Measurements from ENCODE around the gene RPAIN. TPM values are rescaled to one million over a fixed set of nuclear protein-coding genes. Genes with fewer than 3 reads are reported as not detected.

RPAIN gene
- polyA plus RNA-seq, 3 donors, result 18.9 to 31.9 (median 20.5) TPM

DNA sequence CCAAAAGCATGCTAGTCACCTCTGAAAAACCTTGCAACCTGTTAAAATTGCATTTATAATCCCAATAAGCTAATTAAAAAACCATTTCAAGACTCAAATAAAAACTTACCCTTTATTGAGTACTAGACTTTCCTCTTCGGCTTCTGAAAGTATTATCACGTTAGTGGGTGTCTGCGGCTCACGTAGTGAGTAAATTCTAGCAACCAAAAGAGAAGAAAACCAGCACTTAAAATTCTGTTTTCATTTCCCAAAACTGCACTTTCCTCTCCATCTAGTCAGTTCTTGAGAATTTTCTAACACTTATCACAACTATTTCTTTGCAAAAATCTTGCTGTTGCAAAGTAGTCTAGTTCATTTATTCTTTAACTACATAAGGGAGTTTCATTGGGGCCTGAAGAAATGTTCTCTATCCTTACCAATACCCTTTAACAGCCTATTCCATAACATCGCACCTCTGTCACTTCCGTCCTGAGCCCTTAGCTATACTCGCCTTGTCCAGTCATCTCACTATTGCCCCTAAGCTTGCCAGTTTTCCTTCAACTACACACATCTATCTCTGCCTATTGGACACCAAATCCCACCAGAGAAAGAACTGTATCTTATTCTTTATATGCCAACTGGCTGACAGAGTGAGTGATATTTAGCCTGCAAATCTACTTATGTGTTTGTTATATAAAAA is 9.2 kb upstream of the RPAIN start:
- intact Hi-C loops (cut with micrococcal nuclease), result no loop called here
- Histone ChIP-seq H2AFZ (ENCODE audit: insufficient read depth, low read depth, low read length, poor library complexity, severe bottlenecking) (no peak overlapping the region), H3K36me3 (replicated peaks in 1 of 2; ENCODE audit: control insufficient read depth in 1 of 2, insufficient read depth in 2 of 2, low read length in 2 of 2) (peaks cover 82 to 97% of the 10 kb centered on the region in 2 donors), H4K20me1 (ENCODE audit: insufficient read depth, low read length) (peaks cover 4% of the 10 kb centered on the region), H3K27me3 (ENCODE audit: control insufficient read depth in 2 of 2, insufficient read depth in 2 of 2, low read length in 2 of 2) (no peaks in the 10 kb centered on the region), H3K79me2 (ENCODE audit: insufficient read depth, low read length) (peaks cover 17% of the 10 kb centered on the region), H3K4me2 (replicated peaks; ENCODE audit: extremely low read depth, low read length, poor library complexity, severe bottlenecking) (no peak overlapping the region), H3K27ac (ENCODE audit: low read depth in 1 of 2, low read length in 2 of 2) (no peak overlapping the region), H3K4me1 (ENCODE audit: control insufficient read depth in 1 of 2, insufficient read depth in 2 of 2, low read length in 2 of 2) (peaks cover 3 to 6% of the 10 kb centered on the region in 2 donors), H3K9me3 (replicated peaks in 1 of 2; ENCODE audit: control insufficient read depth in 1 of 2, insufficient read depth in 1 of 2, low read length in 2 of 2) (no peaks in the 10 kb centered on the region), H3K9ac (ENCODE audit: insufficient read depth, low read length, poor library complexity, severe bottlenecking) (no peak overlapping the region), H3K4me3 (replicated peaks in 1 of 3; ENCODE audit: low read depth in 2 of 3, low read length in 3 of 3) (no peak overlapping the region)
- no peak for DNase-seq
- no peak overlapping the region for H3K4me3 Mint-ChIP-seq
- peak overlapping the region in 3 of 7 donors; percentile 14 to 36 (median 17) for H3K27ac Mint-ChIP-seq
- peaks cover 40% of the 10 kb centered on the region in 2 donors for H3K36me3 Mint-ChIP-seq
- H3K9me3 Mint-ChIP-seq, result no peaks in the 10 kb centered on the region
- TF ChIP-seq CTCF (IDR thresholded peaks at IDR 0.05), result no peak
- peaks cover 8% of the 10 kb centered on the region for H3K4me1 Mint-ChIP-seq
- no peaks in the 10 kb centered on the region for H3K27me3 Mint-ChIP-seq (ENCODE audit: low read depth in 3 of 3)
- 100% methylated on average over 3 of the region's 7 CpGs for WGBS (ENCODE audit: insufficient coverage)

- peaks cover 10 to 13% of the 10 kb centered on the region in 2 donors for H3K4me1 ChIP-seq (ENCODE audit: control insufficient read depth in 1 of 2, insufficient read depth in 2 of 2, low read length in 2 of 2)
- Mint-ChIP-seq H3K27ac (peak overlapping the region in 6 of 7 donors; percentile 42 to 75 (median 60)), H3K4me3 (no peak overlapping the region), H3K27me3 (ENCODE audit: low read depth in 3 of 3) (peaks cover 0 to 2% (median 0%) of the 10 kb centered on the region in 3 donors), H3K4me1 (peaks cover 17% of the 10 kb centered on the region), H3K9me3 (no peaks in the 10 kb centered on the region), H3K36me3 (peaks cover 44 to 53% of the 10 kb centered on the region in 2 donors)
- H3K79me2 ChIP-seq (ENCODE audit: insufficient read depth, low read length), result peaks cover 45% of the 10 kb centered on the region
- no peak overlapping the region for H3K9ac ChIP-seq (ENCODE audit: insufficient read depth, low read length, poor library complexity, severe bottlenecking)
- WGBS (ENCODE audit: insufficient coverage), result no CpG with 5 or more reads among the region's 4 CpGs
- peak; percentile 5 to 63 (median 52) for DNase-seq
- H4K20me1 ChIP-seq (ENCODE audit: insufficient read depth, low read length), result peaks cover 4% of the 10 kb centered on the region
- H3K4me3 ChIP-seq (replicated peaks in 1 of 3; ENCODE audit: low read depth in 2 of 3, low read length in 3 of 3), result no peak overlapping the region
- no peak overlapping the region for H2AFZ ChIP-seq (ENCODE audit: insufficient read depth, low read depth, low read length, poor library complexity, severe bottlenecking)
- intact Hi-C loops (cut with micrococcal nuclease), result no loop called here
- no peak overlapping the region for H3K4me2 ChIP-seq (replicated peaks; ENCODE audit: extremely low read depth, low read length, poor library complexity, severe bottlenecking)
- TF ChIP-seq CTCF (IDR thresholded peaks at IDR 0.05), result no peak
- no peaks in the 10 kb centered on the region for H3K27me3 ChIP-seq (ENCODE audit: control insufficient read depth in 2 of 2, insufficient read depth in 2 of 2, low read length in 2 of 2)
- peak overlapping the region in 1 of 2 donors; percentile 26 for H3K27ac ChIP-seq (ENCODE audit: low read depth in 1 of 2, low read length in 2 of 2)
- no peaks in the 10 kb centered on the region for H3K9me3 ChIP-seq (replicated peaks in 1 of 2; ENCODE audit: control insufficient read depth in 1 of 2, insufficient read depth in 1 of 2, low read length in 2 of 2)
- H3K36me3 ChIP-seq (replicated peaks in 1 of 2; ENCODE audit: control insufficient read depth in 1 of 2, insufficient read depth in 2 of 2, low read length in 2 of 2), result peaks cover 53 to 80% of the 10 kb centered on the region in 2 donors
These were observed 6.3 kb upstream of the RPAIN start for GRCh38 chr17:5413682-5414081.
